Measurements from ENCODE around the gene GRID1. TPM values are rescaled to one million over a fixed set of nuclear protein-coding genes. Genes with fewer than 3 reads are reported as not detected.

Gene GRID1
- total RNA-seq, 1 experiment from 2014 or later, result 5.6 TPM

- DNase-seq (ENCODE audit: low read depth, low spot score), result no peak
- H3K9me2 ChIP-seq (ENCODE audit: insufficient read depth), result no peaks in the 10 kb centered on the region
- H3K27me3 ChIP-seq (ENCODE audit: insufficient read depth, low read length), result peaks cover 13% of the 10 kb centered on the region; the same call in 1 of the 2 replicates
- no peak for TF ChIP-seq SRF (IDR thresholded peaks at IDR 0.05; ENCODE audit: low read depth)
- no peak for TF ChIP-seq SP1 (IDR thresholded peaks at IDR 0.05; ENCODE audit: low read depth)
- no peak for TF ChIP-seq TCF7L2 (IDR thresholded peaks at IDR 0.05; ENCODE audit: borderline replicate concordance, extremely low read depth, insufficient read depth, insufficient read length)
- TF ChIP-seq YY1 (IDR thresholded peaks at IDR 0.05; ENCODE audit: extremely low read depth, insufficient replicate concordance, low read depth, low read length), result no peak
- TF ChIP-seq EGR1 (IDR thresholded peaks at IDR 0.05; ENCODE audit: low read depth), result no peak
- no peak for TF ChIP-seq REST (IDR thresholded peaks at IDR 0.05; ENCODE audit: low read depth)
- no peak for TF ChIP-seq CTCF (IDR thresholded peaks at IDR 0.05 in 2 of 3, conservative IDR thresholded peaks at IDR 0.05 in 1 of 3; ENCODE audit: borderline replicate concordance in 1 of 3, insufficient read depth in 1 of 3, low read depth in 2 of 3, low read length in 2 of 3)
- no peak for TF ChIP-seq FOSL1 (IDR thresholded peaks at IDR 0.05; ENCODE audit: low read depth)
- ChIA-PET RAD21 (ENCODE audit: low non-redundant PET in 1 of 2, low total read pairs in 2 of 2, uncharacterized antibody in 2 of 2, unreplicated experiment in 2 of 2) (no interaction called here), CTCF (no interaction called here), POLR2A (no interaction called here)
- no peak overlapping the region for H3K9ac ChIP-seq (ENCODE audit: low read length)
- ATAC-seq, result no peak
- BruUV-seq (replicated peaks), result no TSS peak
- H3K36me3 ChIP-seq (ENCODE audit: control insufficient read depth in 1 of 2, insufficient read depth in 2 of 2, low read length in 2 of 2), result no peaks in the 10 kb centered on the region
- no peaks in the 10 kb centered on the region for H3K9me3 ChIP-seq (ENCODE audit: control insufficient read depth in 1 of 2, insufficient read depth in 1 of 2, low read depth in 1 of 2, low read length in 2 of 2)
- no peaks in the 10 kb centered on the region for H3K4me1 ChIP-seq (ENCODE audit: control insufficient read depth in 1 of 2, insufficient read depth in 2 of 2, low read length in 2 of 2)
- intact Hi-C loops (cut with micrococcal nuclease), result no loop called here
- H2AFZ ChIP-seq (ENCODE audit: low read depth, low read length, poor library complexity, severe bottlenecking), result no peak overlapping the region
- no peak overlapping the region for H3K4me2 ChIP-seq (ENCODE audit: low read length)
- H3K27ac ChIP-seq (ENCODE audit: low read depth, low read length), result no peak overlapping the region
- no peak overlapping the region for H3K4me3 ChIP-seq (replicated peaks in 1 of 2; ENCODE audit: low read depth in 1 of 2, low read length in 2 of 2)
- H3K79me2 ChIP-seq (ENCODE audit: insufficient read depth, low read length), result no peaks in the 10 kb centered on the region
- H4K20me1 ChIP-seq (ENCODE audit: insufficient read depth), result no peaks in the 10 kb centered on the region
Observed at GRCh38 chr10:85623342-85623741, 743.3 kb downstream of the GRID1 start.

Measured in HCT116 (cell line).